ENCODE results near the gene IGSF9B.

IGSF9B gene

DNA sequence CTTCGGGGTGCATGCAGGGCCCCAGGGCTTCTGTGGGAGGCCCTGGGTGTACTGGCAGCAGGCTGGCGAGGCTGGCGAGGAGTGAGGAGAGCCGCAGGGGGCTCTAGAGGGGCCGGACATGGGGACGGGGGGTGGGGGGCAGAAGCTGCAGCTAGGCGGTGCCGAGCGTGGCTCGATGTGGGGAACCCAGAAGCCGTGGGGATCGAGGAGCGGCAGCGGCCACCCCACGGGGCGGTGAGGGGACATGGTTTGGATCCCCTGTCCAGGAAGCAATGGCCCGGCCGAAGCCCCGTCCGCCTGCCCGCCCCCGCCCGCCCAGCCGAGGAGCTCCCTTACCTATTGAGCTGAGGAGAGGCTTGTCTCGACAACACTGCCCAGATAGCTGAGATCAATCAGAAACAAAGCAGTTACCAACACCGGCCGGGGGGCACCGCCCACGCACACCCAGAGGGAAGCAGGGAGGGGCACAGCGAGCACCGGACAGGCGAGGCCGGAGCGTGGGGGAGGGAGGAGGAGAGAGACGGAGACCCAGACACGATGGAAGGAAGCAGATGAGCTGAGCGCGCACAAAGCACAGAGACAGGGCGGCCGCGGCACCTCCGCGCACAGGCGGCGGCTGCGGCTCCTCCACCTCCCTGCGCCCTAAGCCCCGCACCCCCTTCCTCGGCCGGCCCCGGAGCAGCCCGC is 38.7 kb downstream of the IGSF9B start:
- DNase-seq, result no peak

DNA sequence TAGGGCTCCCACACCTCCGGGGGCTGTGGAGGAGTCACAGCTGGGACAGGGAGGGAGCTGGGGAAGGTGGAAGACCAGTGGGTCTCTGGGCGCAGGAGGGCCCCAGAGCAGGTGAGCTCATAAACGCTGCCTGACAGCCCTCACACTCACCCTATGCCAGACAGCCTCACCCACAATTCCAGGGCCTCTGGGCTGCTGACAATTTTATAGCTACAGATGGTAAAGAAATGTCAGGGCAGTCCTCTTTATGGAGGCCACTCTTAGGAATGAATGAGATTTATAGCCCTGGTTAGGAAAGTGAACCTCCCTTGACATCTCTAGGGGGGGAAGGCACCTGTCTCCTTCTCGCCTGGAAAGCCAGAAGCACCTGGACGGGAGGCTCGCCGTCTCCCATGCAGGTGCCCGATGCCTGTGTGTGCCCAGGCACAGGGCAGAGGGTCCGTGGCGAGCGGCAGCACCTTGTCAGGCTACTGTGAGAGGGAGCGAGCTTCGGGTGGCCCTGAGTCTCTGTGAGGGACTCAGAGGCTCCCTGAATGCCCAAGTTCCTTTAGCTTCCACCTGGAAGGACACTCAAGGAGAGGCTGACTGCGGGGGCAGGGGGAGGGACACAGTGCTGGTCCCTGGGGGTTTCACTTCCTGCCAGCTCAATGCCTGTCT is 39.9 kb downstream of the IGSF9B start:
- DNase-seq, result no peak

DNA sequence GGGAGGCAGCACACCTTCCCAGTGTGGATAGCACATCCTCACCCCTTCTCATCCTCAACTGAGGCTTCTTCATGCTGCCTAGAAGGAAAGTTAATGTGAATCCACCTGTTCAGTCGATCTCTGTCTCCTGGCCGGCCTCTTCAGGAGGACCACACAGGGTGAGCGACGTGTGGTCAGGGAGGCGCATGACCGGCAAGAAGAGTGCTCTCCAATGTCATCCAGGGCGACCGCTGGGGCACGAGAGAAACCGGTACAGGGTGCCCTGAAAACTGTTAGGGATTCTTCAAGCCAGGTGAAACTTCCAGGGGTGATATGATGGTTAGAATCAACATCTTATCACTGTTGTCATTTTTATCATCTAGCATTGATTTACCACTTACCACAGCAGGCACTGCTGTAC is 43.0 kb downstream of the IGSF9B start:
- DNase-seq, result no peak

DNA sequence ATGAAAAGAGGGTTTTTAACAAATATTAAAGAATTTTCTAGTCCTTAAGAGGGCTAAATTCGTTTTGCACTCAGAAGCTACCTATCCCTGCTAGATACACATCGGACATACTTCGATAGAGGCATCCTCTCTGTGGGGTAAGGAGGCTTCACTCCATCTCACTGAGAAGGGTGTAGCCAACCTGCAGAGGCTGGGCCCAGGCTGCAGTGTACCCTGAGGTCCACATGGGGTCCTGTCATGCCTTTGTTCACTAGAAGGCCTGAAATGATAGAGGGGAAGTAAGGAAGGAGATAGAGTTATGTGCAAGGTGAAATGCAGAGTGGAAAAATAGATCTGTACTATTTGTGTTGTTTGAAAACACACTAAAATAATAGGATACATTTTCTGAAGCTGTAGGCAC is 45.6 kb downstream of the IGSF9B start:
- DNase-seq, result no peak

DNA sequence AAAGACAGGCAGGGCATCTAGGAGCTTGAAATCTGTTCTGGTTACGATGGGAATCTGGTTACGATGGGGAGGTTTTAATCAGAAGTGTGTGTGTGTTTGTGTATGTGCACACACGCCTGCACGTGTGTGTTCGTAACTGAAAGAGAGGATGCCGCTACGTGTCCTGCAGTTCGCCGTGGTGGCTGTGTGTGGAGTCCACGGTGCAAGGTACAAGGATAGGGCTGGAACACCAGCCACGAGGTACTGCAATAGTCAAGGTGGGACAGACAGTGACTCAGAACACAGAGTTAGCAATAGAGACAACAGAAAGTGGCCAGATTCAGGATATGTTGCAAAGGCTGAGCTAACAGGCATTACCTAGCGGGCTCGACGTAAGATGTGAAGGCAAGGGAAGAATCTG is 46.7 kb downstream of the IGSF9B start:
- DNase-seq, result no peak

DNA sequence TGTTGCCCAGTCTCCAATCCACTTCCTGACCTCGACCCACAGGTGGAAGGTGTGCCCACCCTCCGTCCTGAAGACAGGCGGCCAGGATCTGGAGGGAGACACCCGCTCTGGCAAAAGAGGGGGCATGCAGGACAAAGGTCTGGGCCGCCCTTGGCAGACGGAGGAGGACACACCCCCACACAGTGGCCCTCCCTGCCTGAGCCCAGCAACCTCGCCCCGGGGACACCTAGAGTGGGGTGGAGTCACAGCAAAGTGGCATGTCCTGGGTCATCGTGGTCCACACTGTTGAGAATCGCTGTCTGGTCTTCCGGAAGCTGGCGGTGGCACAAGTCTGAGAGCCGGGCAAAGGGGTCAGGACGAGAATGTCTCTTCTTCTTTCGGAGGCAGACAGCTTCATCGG is 47.9 kb downstream of the IGSF9B start:
- DNase-seq, result no peak

DNA sequence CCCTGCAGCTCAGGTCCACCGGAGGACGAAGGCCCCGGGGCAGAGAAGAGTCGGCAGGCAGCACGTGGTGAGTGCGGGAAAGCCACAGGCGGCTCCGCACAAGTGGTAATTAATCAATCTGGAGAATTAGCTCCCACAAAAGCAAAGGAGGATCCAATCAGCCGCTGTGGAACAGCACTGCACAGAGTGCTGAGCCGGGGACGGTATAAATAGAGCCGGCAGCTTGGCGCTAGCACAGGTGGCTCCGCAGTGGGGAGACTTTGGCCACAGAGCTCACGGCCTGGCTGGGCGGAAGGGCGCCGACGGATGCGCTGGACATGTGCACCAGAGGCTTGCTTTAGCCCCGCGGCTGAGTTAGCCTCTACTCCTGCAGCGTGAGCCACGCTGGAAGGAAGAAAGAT is 48.9 kb downstream of the IGSF9B start:
- no peak for DNase-seq

DNA sequence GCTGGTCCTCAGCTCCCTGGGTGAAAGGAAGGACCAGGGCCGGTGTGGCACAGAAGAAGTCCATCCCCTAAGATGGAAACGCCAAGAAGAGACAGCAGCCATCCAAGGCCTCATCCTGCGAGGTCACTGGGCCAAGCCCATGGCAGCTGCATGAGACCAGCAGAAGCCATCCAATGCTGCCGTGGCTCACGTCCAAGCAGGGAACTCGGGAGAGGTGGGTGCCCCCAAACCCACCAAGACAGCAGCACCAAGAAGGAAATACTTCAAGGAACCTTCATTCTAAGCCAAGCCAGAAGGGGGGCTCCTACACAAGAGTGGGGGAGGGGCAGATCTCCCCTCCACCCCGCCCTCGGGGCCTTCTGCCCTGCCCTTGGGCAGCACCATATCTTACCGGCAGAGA is 49.6 kb downstream of the IGSF9B start:
- no peak for DNase-seq

DNA sequence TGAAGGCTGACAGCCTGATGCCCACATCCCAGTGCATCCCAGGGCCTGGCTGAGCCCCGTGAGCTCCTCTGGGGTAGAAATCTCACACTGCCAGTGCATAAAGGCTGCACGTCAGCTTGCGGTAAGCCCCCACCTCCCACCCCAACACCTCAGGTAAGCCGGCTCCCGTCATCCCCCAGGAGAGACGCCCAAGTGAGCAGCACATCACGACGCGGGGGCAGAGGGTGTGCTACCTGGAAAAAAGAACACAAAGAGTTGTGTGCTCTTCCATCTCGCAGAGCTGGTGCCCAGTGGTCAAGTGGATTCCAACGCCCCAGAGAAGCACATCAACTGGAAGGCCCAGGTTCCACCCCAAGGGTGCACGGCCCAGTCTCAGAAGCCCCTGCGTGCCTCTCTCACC is 50.0 kb downstream of the IGSF9B start:
- DNase-seq, result no peak

DNA sequence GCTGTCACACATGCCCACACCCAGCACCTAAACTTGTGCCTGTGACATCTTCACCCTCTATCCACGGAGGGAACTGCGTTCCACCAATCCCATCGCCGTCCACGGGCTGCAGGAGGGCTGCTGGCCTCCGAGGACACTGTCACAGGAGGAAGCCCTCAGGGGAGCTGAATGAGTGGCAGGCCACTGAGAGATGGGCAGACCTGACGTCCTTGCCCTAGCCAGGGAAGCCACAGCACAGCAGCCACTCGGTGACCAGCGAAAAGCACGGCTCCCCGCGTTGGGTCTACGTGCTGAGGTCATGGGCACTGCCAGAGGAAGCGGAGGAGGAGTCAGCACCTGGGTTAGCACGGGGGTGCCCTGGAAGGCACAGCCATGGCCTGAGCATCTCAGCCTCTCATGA is 50.5 kb downstream of the IGSF9B start:
- no peak for DNase-seq

DNA sequence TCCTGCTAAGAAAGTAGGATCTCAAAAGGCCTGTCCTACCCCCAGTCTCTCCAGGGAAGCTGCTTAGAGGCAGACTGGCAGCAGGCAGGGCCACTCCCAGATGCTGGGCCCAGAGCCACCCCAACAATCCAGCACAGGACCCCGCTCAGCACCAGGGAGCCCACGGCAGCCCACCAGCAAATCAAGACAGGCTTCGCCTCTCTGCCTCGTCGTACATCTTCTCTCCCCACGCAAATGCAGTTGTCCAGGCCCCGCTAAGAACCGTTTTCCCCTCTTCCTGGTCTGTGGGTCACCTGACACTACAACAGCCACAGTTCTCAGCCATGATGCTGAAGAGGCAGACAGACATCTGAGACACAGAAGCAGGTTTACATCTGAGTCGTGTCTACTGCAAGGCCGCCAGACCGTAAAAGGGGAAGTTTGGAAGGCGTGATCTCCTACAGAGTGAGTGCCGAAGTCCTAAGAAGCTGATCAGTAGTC is 51.1 kb downstream of the IGSF9B start:
- no peak for DNase-seq

DNA sequence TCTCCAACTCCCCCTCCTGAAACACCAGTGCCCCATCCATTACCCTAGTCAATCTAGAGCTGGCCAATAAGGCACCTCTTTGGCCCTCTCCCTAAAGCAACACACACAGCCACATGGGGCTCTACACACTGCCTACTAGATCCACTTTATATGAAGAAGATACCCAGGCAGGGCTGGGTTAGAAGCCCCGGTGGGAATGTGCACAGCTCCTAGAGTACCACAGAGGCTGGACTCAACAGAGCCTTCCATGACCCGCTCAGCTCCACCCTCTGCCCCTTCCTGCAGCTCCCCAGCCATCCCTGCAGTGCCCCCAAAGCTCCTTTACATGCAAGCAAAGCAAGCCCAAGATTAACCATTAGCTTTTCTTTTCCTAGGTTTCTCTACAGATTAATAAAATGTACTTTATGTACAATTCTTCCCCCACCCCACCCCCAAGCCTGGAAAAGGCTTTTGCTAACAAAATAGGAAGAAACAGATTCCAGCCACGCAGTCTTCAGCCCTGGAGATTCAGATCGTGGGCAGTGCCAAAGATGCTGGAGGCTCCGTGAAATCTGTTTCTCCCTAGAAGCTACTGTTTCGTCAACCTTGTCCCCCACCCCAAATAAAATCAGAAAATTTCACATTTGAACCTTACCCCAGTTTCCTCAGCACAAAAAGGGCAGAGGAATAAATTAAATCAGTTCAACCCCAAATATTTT is 51.8 kb downstream of the IGSF9B start:
- no peak for DNase-seq

DNA sequence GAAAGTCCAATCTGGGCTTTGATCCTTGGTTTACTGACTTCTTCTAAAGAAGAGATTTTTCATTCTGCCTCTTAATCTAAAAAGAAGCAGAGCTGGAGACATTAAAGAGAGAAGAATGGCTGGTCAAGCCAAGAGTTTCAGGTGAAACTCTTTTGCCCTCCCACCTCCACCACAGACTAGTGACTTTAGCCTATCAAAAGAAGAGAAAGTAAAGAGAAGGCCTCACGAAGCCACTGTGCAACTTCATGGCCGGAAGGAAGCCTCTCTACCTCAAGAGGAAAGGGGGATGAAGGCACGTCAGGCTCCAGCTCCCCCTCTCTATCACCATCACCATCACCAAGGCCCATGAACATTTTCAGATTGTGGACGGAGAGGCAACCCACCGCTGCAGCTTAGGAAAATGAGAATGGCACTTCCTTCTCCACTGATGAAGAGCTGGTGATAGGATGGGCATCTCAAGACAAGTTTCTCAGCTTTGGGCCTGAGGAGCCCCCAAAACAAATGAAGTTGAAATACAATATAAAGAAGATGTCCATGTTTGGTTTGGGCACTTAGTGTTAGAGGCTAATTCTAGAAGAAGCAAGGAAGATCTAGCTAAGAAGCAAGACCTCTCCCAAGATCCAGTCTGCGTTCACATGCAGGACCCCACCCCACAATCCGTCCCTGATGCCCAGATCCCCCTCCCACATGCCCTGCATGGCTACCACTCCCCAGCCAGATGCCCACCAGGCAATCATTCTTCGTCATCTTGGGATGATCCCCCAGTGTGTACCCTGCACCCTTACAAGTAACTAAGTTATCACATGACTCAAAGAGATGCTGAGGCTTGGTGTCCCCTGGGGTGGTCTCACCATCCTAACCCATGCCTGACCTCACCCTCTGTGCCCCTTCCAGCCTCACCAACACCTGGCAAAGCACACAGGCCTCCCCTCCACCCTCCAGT is 52.6 kb downstream of the IGSF9B start:
- no peak for DNase-seq

DNA sequence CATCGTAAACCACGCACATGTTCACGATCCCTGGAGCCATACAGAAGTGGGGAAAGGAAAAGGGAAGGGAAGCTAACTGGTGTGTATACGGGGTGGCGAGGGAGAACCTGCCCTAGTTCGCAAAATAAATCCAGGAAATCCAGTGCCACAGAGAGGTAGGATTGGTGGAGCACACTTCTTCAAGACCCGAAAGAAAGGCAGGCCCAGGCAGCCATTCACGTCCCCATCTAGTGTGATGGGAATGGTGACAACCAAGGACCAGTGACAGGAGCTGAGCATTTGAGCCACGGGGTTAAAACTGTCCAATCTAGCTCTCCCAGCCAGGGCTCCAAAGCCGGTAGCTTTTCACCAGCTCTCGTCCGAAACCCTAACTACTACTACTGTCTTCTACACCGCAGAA is 53.7 kb downstream of the IGSF9B start:
- no peak for DNase-seq

DNA sequence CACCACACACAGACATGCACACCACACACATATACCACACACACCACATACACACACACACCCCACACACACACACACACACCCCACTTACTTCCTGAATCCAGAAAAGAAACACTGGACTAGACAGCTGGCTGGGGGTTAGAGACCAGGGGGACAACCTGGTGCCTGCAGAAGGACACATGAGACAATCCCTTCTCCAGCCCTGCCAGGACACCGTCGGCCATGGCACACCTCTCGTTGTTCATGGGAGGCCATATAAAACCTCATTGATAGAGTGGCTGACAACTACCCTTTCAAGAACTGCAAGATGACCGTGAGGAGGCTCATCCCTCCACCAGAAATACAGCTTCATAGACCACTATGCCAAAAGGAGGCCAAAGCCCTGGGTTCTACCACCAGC is 54.3 kb downstream of the IGSF9B start:
- DNase-seq, result no peak

DNA sequence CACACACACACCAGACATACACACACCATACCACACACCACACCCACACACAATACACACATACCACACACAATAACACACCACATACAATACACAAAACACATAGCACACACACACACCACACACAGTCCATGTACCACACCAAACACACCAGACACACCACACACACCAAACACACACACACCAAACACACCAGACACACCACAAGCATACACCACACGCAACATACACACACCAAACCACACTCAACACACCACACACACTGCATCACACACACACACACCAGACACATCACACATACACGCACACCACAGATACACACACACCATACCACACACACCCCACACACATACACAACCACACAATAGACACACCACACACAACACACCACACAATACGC is 54.8 kb downstream of the IGSF9B start:
- no peak for DNase-seq

DNA sequence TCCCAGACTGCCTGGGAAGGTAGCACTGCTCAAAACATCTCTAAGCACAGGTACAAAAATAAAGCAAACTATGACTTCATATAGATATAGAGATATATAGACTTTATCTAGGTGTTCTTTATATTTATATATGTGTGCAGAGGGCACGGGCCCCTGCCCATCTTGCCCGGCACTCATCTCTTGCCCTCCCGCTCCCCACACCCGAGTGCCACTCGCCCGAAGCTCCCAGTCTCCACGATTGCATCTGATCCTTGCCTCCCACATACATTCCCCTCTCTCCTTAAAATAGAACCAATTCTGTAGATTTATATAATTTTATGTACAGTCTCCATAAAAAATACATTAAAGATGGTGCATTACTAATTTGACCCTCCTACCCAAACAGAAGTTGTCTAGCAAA is 55.5 kb downstream of the IGSF9B start:
- no peak for DNase-seq

DNA sequence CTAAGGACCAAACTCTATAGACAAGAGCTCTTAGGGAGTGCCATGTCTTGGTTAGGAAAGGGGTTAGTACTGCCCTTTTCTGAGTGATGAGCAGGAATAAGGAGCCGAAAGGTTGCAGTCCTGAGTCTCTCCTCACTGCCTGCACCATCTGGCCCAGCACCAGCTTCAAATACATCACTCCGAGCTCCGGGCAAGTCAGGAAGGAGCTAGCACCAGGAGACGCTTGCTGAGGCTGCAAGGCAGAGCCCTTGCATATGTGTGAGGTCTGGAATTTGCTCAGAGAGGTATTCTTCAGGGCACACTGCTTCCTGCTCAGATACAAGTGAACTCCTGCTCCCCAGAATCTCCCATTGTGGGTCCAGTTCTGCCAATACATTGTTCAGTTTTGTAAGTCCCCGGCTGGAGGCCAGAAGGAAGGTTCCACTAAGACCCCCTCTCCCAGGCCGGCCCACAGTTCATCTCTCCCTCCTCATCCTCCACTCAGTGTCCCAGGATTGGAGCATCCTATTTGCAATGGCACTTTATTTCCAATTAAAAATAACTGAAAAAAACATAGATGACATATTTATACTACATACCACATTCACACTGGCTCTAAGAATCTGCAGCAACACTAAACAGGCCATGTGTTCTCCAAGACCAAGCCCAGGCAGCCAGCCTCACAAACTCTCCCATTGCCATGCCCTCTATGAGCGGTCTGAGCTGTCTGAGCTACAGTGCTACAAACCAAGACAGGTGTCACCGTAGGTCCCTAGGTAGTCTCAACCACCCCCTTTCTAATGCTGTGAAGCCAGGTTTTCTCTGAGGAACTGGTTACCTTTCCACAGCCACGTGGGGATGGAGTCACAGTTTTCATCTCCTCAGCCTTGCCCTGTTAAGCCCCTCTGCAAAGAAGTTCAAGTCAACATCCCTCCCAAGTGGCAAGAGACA is 56.3 kb downstream of the IGSF9B start:
- DNase-seq, result no peak

DNA sequence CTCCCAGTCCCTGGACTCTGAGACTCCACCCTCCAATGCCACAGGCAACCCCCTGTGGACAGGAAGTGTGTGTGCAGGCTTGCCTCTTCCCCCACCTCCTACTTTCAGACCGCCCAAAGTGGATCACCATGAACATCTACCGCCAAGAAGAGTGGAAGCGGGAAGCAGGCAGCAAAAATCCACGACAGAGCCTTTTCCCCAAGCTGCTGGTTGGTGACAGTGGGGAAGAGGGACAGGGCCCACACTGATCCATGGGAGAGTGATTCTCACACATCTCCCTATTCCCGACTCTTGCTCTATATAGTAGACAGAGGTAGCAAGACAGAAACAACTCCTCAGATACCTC is 58.0 kb downstream of the IGSF9B start:
- DNase-seq, result no peak

DNA sequence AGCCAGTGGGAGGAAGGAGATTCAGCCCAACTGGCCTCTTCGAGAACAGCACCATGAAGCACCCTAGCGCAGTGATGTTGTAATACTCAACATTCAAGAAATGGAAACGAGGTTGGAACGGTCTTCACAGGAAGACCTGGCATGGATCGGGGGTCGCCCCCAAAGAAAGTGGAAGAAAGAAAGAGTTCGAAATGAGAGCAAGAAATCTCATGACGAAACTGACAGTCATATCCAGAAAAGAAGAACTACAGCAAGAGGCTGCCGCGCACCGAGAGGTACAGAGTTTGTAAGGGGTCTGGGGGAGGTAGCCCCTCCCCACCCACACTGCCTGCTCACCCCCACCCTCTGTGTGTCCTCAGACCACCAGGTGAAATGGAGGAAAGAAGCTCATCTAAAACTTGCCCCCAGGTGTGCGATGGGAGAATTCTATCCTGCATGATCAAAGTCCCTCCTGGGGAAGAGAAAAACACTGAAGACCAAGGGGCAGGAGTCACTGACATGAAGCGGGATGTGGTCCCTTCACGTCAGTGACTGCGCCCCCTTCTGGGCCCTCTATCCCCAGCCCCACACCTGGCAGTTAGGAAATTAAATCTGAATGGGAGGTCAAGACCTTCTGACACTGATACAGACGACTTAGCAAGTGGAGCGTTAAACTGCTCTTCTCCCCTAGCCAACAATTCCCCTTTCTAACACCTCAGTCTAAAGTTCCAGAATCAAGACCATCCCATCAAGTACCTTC is 58.6 kb downstream of the IGSF9B start:
- DNase-seq, result no peak

DNA sequence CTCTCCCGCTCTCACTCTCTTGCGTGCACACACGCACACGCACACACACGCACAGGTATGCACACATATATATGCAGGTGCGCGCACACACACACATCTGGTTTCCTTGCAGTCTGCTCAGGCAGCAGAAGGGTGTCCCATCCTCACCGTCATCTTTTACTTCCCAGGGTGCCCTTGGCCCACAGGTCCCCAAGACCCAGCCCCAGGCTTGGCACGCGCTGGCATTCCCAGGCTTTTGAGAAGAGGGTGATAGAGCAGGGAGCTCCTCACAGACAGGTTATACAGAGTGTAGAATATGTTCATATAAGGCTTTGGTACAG is 59.5 kb downstream of the IGSF9B start:
- no peak for DNase-seq

All from KG1 (cell line).